ENCODE results near the gene ARMH3. TPM values are rescaled to one million over a fixed set of nuclear protein-coding genes. Genes with fewer than 3 reads are reported as not detected.

The ARMH3 gene
- total and polyA plus RNA-seq, 10 of the 15 experiments (the other 5 are each of a cell fraction or from before 2014, with no cell fraction given), result 13.0 to 33.0 (median 16.4) TPM

GRCh38 chr10:101902032-101902819, 153.7 kb downstream of the ARMH3 start (continued):
- TF ChIP-seq, protein P1, sequence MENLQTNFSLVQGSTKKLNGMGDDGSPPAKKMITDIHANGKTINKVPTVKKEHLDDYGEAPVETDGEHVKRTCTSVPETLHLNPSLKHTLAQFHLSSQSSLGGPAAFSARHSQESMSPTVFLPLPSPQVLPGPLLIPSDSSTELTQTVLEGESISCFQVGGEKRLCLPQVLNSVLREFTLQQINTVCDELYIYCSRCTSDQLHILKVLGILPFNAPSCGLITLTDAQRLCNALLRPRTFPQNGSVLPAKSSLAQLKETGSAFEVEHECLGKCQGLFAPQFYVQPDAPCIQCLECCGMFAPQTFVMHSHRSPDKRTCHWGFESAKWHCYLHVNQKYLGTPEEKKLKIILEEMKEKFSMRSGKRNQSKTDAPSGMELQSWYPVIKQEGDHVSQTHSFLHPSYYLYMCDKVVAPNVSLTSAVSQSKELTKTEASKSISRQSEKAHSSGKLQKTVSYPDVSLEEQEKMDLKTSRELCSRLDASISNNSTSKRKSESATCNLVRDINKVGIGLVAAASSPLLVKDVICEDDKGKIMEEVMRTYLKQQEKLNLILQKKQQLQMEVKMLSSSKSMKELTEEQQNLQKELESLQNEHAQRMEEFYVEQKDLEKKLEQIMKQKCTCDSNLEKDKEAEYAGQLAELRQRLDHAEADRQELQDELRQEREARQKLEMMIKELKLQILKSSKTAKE (IDR thresholded peaks at IDR 0.05; ENCODE audit: low read depth, poor library complexity, severe bottlenecking), result peak; percentile 75
- no peak; the same call in 1 of the 2 replicates for TF ChIP-seq NFIC (IDR thresholded peaks at IDR 0.05; ENCODE audit: low read depth, low read length)
- TF ChIP-seq, protein P2, sequence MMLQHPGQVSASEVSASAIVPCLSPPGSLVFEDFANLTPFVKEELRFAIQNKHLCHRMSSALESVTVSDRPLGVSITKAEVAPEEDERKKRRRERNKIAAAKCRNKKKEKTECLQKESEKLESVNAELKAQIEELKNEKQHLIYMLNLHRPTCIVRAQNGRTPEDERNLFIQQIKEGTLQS (IDR thresholded peaks at IDR 0.05; ENCODE audit: borderline replicate concordance, extremely low read depth, low read depth, low read length), result no peak
- peak; percentile 79 for TF ChIP-seq RELB (IDR thresholded peaks at IDR 0.05; ENCODE audit: low read depth)
- TF ChIP-seq, protein P3, sequence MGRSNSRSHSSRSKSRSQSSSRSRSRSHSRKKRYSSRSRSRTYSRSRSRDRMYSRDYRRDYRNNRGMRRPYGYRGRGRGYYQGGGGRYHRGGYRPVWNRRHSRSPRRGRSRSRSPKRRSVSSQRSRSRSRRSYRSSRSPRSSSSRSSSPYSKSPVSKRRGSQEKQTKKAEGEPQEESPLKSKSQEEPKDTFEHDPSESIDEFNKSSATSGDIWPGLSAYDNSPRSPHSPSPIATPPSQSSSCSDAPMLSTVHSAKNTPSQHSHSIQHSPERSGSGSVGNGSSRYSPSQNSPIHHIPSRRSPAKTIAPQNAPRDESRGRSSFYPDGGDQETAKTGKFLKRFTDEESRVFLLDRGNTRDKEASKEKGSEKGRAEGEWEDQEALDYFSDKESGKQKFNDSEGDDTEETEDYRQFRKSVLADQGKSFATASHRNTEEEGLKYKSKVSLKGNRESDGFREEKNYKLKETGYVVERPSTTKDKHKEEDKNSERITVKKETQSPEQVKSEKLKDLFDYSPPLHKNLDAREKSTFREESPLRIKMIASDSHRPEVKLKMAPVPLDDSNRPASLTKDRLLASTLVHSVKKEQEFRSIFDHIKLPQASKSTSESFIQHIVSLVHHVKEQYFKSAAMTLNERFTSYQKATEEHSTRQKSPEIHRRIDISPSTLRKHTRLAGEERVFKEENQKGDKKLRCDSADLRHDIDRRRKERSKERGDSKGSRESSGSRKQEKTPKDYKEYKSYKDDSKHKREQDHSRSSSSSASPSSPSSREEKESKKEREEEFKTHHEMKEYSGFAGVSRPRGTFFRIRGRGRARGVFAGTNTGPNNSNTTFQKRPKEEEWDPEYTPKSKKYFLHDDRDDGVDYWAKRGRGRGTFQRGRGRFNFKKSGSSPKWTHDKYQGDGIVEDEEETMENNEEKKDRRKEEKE (IDR thresholded peaks at IDR 0.05), result no peak
- TF ChIP-seq IRF5 (IDR thresholded peaks at IDR 0.05; ENCODE audit: borderline replicate concordance), result no peak
- TF ChIP-seq HCFC1 (IDR thresholded peaks at IDR 0.05; ENCODE audit: low read length), result no peak
- no peak for TF ChIP-seq STAT1 (conservative IDR thresholded peaks at IDR 0.05)
- TF ChIP-seq SUZ12 (IDR thresholded peaks at IDR 0.05; ENCODE audit: unreplicated experiment), result no peak
- peak; percentile 56; the same call in 1 of the 2 replicates for TF ChIP-seq HDGF (IDR thresholded peaks at IDR 0.05)
- TF ChIP-seq SMC3 (IDR thresholded peaks at IDR 0.05; ENCODE audit: borderline replicate concordance, low read length), result peak; percentile 15; the same call in 1 of the 2 replicates
- peak; percentile 70 for TF ChIP-seq ATF7 (IDR thresholded peaks at IDR 0.05; ENCODE audit: low read depth)
- TF ChIP-seq POU2F2 (IDR thresholded peaks at IDR 0.05; ENCODE audit: borderline replicate concordance, low read depth, low read length), result peak; percentile 74; the same call in 1 of the 3 replicates
- no peak for TF ChIP-seq CEBPB (IDR thresholded peaks at IDR 0.05; ENCODE audit: borderline replicate concordance in 1 of 2, low read depth in 2 of 2, low read length in 2 of 2)
- TF ChIP-seq JUNB (IDR thresholded peaks at IDR 0.05), result peak; percentile 89
- TF ChIP-seq TAF1 (IDR thresholded peaks at IDR 0.05; ENCODE audit: borderline replicate concordance, low read depth, low read length), result peak; percentile 33; the same call in 1 of the 2 replicates
- no peak for TF ChIP-seq MYB (IDR thresholded peaks at IDR 0.05; ENCODE audit: borderline replicate concordance, low read depth, low read length)
- 0 out of 2 replicates have a peak, but pooled peaks have one; percentile 15 for TF ChIP-seq NRF1 (conservative IDR thresholded peaks at IDR 0.05; ENCODE audit: low read depth, low read length)
- no peak for TF ChIP-seq USF1 (IDR thresholded peaks at IDR 0.05; ENCODE audit: borderline replicate concordance, extremely low read length, insufficient read depth, low read depth, low read length)
